GOT3 (cell line): Measurements from ENCODE around the gene PTPRCAP.

Source experiments
- DNase-seq: peaks from one replicate; lab custom pipeline; 2025; ENCODE audit warnings: mixed read lengths; lab: John Stamatoyannopoulos, UW

PTPRCAP gene

DNA sequence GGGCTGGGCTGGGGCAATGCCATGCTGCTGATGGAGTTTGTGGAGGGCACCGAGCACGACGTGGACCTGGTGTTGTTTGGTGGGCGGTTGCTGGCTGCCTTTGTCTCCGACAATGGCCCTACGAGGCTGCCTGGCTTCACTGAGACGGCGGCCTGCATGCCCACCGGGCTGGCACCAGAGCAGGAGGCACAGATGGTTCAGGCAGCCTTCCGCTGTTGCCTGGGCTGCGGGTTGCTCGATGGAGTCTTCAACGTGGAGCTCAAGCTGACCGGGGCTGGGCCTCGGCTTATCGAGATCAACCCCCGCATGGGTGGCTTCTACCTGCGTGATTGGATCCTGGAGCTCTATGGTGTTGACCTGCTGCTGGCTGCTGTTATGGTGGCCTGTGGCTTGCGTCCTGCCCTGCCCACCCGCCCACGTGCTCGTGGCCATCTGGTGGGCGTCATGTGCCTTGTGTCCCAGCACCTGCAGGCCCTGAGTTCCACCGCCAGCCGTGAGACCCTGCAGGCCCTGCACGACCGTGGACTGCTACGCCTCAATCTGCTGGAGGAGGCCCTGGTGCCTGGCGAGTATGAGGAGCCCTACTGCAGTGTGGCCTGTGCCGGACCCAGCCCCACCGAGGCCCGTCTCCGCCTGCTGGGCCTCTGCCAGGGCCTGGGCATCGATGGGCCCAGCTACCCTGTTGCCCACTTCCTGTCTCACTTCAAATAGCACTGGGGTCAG is 13.4 kb downstream of the PTPRCAP start:
- DNase-seq = no peak

DNA sequence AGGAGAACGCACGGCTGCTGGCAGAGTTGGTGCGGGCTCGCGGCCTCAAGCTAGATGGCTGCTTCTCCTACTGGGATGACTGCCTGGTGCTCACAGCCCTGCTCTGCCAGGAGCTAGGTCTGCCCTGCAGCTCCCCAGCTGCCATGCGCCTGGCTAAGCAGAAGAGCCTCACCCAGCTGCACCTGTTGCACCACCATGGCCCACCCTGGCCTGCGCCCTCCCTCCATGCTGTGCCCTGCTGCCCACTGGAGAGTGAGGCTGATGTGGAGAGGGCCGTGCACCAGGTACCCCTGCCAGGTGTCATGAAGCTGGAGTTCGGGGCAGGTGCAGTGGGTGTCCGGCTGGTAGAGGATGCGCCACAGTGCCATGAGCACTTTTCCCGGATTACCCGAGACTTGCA is 14.0 kb downstream of the PTPRCAP start:
- no peak for DNase-seq

DNA sequence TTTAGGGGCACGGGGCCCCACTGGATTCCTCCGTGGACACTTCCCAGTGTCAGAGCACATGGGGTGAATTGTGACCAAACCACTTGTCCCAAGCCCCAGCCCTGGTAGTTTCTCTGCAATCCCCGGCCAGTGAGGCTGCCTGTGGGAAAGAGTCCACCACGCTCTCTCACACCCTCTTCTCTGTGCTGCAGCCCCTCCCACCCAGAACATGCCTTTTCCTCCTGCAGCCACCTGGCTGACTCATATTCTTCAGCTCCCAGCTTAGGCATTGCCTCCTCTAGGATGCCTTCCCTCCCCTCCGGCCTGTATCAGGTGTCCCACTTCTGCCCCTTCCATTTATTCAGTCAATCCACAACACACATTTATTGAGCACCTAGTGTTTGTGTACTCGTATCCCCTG is 14.6 kb downstream of the PTPRCAP start:
- no peak for DNase-seq

DNA sequence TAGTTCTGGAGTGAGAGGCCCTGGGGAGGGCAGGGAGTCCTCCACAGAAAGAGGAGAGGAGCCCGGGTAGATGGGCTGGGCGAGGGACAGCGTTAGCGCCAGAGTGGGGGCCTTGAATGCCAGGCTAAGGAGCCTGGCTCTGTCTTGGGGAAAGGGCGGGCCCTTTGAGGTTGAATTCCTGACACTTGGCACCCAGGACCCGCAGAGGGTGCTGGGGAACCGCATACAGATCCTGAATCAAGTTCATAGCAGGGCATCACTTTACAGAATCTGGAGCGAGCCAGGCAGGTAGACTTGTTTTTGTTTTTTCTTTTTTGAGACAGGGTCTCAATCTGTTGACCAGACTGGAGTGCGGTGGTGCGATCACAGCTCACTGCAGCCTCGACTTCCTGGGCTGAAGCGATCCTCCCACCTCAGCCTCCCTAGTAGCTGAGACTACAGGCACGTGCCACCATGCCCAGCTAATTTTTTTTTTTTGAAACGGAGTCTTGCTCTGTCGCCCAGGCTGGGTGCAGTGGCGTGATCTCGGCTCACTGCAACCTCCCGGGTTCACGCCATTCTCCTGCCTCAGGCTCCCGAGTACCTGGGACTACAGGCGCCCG is 16.0 kb downstream of the PTPRCAP start:
- no peak for DNase-seq

DNA sequence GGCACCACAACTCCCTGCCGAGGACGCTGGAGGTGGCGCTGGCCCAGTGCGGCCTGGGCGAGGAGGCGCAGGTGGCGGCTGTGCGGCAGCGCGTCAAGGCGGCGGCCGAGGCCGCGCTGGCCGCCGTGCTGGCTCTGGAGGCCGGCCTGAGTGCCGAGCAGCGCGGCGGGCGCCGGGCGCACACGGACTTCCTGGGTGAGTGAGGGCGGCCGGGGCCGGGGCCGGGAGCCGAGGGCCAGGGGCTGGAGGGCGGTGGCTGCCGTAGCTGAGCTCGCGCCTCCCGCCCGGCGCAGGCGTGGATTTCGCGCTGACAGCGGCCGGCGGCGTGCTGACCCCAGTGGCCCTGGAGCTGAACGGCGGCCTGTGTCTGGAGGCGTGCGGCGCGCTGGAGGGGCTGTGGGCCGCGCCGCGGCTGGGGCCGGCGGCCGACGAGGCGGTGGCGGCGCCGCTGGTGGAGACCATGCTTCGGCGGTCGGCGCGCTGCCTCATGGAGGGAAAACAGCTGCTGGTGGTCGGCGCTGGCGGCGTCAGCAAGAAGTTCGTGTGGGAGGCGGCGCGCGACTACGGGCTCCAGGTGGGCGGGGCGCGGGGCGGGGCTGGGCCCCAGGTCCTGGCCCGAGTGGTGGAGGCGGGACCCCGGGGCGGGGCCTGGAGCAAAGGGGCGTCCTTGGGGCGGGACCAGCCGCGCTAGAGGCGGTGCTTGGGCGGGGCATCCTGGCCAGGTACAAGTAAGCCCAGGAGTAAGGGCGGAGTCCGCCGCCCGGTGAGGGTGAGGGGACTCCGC is 16.6 kb downstream of the PTPRCAP start:
- peak; percentile 65 for DNase-seq

DNA sequence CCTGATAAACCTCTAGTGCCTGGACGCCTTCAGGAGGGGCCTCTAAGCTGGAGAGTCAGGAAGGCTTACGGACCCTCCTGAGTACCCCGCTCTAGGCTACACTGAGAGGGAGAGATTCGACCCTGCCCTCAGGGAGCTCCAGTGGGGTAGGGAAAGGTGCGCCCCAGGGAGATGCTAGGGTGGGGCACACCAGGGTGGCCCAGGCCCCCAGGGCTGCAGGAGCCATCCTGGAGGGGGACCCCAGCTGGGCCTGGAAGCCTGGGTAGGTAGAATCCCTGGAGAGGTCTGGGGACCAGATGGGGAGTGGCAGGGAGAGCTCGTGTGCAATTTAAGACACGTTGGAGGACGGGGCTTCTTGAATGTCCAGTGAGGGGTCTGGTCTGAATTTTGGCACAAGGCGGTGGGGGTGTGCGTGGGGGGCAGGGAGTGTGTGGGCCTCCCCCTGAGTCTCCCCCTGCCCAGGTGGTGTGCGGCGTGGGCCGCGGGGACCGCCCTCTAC is 17.3 kb downstream of the PTPRCAP start:
- no peak for DNase-seq

DNA sequence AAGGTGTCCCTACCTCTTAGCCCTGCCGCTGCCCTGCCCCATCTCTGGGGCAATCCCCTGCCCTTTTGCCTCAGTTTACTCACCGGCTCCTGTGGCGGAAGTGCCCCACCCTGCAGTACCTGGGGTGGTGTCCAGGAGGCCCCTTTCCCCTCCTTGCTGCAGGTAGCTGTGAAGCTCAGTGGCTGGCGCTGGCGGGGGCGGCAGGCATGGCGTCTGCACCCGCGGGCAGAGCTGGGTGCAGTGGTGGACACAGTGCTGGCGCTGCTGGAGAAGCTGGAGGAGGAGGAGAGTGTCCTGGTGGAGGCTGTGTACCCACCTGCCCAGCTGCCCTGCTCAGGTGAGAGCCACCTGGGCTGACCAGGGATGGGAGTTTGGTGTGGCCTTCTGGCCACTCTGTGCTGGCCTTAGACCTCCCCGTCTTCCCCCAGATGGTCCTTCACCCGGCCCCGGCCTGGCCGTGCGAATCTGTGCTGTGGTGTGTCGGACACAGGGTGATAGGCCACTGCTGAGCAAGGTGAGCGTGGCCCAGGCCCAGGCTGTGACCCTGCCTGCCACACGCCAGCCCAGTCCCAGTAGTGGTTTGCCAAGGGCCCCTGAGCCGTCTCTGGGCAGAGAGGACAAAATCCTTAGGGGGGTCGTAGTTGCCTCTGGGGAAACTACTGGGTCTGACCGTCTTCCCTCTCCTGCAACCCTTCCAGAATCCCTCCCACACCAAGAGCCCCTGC is 18.0 kb downstream of the PTPRCAP start:
- no peak for DNase-seq

DNA sequence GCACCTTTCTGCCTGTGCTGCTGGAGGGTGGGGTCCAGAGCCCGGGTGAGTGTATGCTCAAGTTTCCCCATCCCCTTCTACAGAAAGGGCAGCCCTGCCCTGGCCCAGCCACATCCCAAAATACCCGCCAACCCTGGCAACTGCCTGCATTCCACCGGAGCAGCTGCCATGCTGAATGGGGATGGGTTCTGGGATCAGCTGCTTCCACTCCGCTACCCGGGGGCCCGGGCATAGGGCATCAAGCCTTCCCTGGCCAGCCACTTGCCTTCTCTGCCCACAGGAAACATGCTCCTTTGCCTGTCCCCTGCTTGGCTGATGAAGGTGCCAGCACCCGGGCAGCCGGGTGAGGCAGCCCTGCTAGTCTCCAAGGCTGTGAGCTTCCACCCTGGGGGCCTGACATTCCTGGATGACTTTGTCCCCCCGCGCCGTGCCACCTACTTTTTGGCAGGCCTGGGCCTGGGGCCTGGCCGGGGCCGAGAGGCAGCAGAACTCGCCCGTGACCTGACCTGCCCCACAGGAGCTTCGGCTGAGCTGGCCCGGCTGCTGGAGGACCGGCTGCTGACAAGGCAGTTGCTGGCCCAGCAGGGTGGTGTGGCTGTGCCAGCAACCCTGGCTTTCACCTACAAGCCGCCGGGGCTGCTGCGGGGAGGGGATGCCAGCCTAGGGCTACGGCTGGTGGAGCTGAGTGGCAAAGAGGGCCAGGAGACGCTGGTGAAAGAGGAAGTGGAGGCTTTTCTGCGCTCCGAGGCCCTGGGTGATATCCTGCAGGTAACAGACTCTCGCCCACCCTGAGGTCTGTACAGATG is 18.8 kb downstream of the PTPRCAP start:
- no peak for DNase-seq

DNA sequence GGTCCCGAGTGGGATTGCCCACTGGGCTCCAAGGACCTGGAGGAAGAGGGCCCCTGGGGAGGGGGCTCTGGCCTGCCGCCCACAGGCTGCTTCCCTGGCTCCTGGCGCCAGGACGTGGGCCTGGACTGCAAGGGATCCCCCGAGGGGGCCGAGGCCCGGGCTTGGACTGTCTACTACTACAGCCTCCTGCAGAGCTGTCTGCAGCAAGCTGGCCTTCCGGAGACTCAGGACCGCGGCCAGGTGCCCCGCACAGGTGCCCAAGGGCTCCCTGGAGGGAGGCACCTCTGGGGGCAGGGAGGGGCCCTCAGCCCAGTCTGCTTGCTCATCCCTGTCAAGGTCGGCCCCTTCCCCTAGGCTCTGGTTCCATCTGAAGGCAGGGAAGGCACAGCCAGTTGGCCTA is 20.1 kb downstream of the PTPRCAP start:
- no peak for DNase-seq

DNA sequence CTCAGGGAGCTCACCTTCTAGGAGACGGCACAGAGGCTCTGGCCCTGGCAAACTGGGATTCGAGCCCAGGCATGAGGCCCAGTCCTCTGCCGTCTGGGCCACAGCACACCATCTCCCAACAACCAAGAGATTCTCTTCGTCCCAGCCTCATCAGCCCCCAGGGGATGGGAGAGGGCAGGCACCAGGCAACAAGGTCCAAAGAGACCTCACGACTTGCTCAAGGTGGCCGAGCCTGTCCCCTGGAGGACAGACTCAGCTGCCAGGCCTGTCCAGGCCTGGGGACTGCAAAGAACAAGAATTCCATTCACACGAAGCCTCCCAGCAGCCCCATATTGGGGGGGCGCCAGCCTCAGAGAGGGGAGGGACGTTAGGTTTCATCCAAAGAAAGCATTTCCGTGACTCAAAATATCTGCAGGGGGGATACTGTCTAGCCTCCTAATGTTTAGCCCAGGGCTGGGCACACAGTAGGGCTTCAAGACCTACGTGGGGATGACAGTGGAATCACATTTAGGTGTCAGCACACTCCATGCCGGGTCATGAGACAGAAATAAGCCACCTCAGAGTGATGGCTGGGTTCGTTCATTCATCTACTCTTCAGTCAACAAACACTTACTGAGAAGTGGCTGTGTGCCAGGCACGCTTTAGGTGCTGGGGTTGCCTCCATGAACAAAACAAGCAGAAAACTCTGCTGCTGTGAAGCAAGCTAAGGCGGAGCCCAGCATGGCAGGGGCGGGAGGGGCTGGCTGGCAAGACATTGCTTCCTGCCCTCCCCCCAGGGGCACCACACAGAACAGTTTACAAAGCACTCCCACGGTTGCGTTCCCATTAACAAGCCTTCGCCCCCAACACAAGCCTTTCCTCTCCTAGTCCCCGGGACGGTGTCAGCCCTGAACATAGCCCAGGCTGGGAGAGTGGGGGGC is 20.8 kb downstream of the PTPRCAP start:
- DNase-seq = no peak

DNA sequence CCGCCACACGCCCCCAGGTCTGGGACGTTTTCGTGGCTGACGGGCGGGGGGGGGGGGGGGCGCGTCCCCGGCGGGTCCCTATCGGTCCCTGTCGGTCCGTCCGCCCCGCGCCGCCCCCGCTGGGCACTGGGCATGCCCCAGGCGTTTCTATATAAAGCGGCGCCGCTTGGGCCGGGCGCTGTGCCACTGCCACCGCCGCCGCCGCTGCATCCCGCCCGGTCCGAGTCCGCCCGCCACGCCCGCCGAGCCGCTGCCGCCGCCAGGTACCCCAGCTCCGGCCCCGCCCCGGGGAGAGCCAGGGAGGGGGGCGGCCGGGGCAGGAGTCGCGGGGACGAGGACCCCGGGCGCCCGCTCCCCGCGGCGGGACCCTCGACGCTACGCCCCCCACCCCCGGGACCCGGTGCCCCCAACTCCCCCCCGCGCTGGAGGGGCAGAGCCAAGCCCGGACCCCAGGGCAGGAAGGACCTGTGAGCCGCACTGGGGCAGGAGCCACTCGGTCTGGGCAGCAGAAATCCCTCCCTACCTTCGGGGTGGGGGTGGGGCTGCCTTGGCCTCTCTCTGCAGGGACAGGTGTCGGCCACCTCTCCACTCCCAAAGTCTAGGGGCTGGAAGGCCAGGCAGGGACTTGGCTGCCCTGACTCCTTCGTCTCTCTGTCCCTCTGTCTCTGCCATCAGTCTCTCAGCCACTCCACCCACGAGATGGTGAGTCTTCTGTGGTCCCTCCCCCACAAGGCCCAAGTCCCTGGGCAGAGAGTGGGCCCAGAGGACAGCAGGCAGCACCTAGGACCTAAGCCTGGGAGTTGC is 21.8 kb downstream of the PTPRCAP start, which contains the start of gene CARNS1:
CARNS1 (plus strand) TSS at position 178 of the 804 bp plus-strand sequence; CDS start at position 700, 522 bp downstream.
- no peak for DNase-seq

DNA sequence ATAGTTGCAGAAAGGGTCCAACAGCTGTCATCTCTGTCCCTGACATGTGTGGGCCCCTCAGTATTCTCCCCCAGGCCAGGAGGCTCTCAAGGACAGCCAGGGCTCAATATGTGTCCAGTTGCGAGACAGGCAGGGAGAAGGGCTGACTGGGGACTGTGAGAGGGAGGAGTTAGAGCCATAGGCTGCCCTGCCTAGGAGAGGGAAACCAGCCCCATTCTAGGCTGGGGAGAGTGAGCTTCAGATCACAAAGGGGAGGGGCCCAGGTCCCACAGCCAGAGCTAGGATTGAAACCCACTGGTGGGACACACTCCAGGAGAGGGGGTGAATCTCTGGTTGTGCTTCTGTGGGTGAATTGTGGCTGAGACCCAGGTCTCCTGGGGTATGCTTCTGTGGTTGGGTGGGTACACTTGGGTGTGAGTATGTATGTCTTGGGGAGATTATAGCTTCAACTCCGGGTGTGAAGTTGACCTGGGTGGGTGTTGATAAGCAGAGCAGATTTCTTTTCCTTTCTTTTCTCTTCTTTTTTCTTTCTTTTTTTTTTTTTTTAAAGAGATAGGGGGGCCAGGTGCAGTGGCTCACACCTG is 24.1 kb downstream of the PTPRCAP start:
- no peak for DNase-seq

DNA sequence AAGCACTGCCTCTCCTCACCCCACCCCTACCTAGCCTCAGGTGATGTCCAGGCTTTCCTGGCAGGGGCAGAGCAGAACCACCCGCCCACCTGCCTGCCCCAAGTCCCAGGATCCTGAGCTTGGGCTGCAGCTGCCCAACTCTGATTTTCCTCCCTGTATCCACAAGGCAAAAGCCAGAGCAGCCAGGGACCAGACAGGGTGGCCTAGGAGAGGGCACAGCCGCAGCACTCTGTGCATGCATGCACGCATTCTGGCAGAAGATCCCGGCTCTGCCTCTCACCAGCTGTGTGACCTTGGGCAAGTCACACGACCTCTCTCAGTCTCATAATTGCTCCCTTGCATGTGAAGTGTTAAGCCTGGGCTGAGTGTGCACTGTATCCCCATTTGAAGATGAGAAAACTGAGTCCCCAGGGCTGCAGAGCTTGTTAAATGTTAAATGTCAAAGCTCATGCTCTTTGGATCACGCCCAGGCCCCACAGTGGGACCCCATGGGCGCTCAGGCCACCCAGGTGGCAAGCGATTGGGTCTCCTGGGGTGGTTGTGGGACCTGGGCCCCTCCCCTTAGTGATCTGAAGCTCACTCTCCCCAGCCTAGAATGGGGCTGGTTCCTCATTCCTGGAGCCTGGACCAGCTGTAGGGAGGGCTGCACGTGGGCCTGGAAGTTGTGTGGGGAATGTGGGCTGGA is 24.8 kb downstream of the PTPRCAP start:
- DNase-seq = no peak

DNA sequence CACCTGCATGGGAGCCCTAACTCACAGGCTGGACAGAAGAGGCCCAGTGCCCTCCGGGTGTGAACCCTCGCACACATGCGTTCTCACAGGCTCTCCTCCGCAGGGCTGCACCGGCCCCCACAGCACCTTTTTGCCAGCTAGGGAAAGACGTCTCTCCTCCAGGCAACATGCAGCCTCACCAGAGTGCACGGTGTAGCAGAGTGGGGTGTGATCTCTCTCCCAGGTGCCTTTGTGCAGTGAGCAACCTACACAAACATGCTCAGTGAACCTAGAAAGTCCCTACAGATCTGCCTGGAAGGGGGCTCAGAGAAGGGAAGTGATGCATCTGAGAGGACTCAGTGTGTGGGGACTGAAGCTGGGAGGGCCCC is 25.7 kb downstream of the PTPRCAP start:
- DNase-seq = no peak

DNA sequence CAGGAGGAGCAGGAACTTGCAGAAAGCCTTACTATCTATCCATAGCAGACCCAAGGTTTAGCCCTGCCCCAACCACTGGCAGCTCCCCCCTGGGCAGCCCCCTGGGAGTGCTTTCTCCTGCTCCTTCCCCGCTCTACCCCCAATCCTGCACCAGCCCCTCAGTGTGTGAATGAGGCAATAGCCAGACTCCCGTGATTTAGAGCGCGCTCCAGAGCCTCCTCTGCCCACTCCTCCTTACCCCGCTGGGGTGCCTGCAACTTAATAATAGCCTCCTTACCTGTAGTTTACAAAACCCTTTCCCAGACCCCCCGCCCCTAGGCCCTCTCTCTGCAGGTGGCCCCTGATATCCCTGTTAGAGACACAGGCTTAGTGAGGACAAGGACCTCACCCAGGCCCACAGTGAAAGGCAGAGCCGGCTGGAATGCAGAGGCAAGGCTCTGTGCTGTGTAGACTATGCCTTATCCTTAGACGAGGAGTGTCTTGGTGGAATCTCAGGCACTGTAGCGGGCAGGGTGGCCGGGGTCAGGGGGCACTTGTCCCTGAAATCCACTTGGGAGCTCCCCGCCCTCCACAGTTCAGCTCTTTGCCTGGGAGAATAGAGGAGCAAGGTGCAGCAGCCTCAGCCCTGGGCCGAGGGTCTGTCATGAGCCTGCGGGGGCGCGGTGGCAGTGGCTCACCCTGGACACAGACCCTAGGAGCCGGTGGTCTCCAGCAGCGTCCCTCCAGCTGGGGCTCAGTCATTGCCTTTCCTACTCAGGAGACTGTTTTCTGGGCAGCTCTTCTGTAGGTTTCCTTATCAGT is 26.3 kb downstream of the PTPRCAP start:
- no peak for DNase-seq

DNA sequence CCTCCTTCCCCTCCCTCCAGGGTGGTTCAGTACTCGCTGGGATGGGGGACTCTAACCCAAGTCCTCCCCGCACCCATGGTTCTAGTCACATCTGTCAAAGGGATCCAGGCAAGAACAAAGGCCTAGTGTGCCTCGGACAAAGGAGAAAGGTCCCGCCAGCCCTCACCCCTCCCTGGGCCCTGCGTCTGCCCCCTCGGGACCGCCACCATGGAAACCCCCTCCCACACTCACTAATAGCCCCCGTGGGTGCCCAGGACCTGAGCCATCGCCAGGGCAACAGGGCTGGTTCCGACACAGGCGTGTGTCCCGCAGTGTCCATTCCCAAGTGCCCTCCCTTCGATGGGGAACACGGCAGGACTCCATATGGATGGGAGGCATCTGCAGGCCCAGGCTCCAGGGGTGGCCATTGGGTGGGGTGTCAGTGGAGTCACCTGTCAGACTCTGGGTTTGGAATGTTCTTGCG is 27.1 kb downstream of the PTPRCAP start:
- DNase-seq = no peak

DNA sequence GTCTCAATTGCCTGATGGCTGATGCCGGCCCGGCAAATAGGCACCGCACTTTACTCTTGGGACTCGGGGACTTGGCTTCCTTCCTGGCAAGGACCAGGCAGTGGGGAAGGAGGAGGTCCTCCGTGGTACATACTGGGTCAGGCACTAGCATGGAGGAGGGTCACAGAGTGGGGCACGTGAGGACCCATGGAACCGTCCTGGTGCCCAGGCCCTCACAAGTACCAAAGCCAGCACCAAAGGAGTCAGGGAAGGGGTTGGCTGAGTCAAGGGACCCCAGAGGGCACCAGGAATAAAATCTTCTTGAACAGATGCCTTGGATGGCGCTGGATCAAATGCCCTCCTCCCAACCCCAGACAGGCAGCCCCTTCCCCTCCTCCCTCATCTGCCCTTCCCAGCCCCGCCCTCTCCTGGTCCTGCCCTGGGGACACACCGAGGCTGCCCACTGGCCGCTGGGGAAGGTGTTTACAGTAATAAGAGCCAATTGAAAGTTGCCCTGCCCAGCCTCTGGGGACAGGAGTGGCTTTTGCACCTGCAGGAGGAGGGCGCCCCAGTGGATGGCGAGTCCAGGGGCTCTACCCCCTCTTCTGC is 27.6 kb downstream of the PTPRCAP start:
- no peak for DNase-seq
